ENCODE results near the gene PTPRU. TPM values are rescaled to one million over a fixed set of nuclear protein-coding genes. Genes with fewer than 3 reads are reported as not detected.

Gene PTPRU
- total RNA-seq, 1 experiment from 2014 or later, result 40.7 TPM

- no peak overlapping the region for H2AFZ ChIP-seq (ENCODE audit: low read depth, low read length, poor library complexity, severe bottlenecking)
- H3K9me2 ChIP-seq (ENCODE audit: insufficient read depth), result no peaks in the 10 kb centered on the region
- no peaks in the 10 kb centered on the region for H3K79me2 ChIP-seq (ENCODE audit: insufficient read depth, low read length)
- H3K4me3 ChIP-seq (replicated peaks in 1 of 2; ENCODE audit: low read depth in 1 of 2, low read length in 2 of 2), result no peak overlapping the region
- intact Hi-C loops (cut with micrococcal nuclease), result no loop called here
- H3K9ac ChIP-seq (ENCODE audit: low read length), result no peak overlapping the region
- POLR2A ChIA-PET, result interaction anchor here (0.6 kb wide), 1 partner anchor 18 kb away, joined by 3 read pairs; no protein-coding TSS in a partner anchor
- TF ChIP-seq EGR1 (IDR thresholded peaks at IDR 0.05; ENCODE audit: low read depth), result no peak
- TF ChIP-seq, protein P1, sequence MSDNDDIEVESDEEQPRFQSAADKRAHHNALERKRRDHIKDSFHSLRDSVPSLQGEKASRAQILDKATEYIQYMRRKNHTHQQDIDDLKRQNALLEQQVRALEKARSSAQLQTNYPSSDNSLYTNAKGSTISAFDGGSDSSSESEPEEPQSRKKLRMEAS (IDR thresholded peaks at IDR 0.05), result no peak
- no peak for TF ChIP-seq CBX3 (IDR thresholded peaks at IDR 0.05; ENCODE audit: low read depth)
- no peak for TF ChIP-seq POLR2AphosphoS5 (IDR thresholded peaks at IDR 0.05; ENCODE audit: low read depth, low read length)
- TF ChIP-seq TCF7L2 (IDR thresholded peaks at IDR 0.05; ENCODE audit: borderline replicate concordance, extremely low read depth, insufficient read depth, insufficient read length), result no peak
- no peak for TF ChIP-seq SIN3A (IDR thresholded peaks at IDR 0.05; ENCODE audit: low read depth)
- no peak for TF ChIP-seq FOSL1 (IDR thresholded peaks at IDR 0.05; ENCODE audit: low read depth)
- no peak for TF ChIP-seq POLR2A (IDR thresholded peaks at IDR 0.05; ENCODE audit: borderline replicate concordance, extremely low read depth, insufficient read depth, insufficient read length)
- no peak for TF ChIP-seq ZNF274 (IDR thresholded peaks at IDR 0.05; ENCODE audit: low read depth, low read length)
- no peak for TF ChIP-seq EZH2phosphoT487 (IDR thresholded peaks at IDR 0.05; ENCODE audit: borderline replicate concordance)
- TF ChIP-seq RAD21 (IDR thresholded peaks at IDR 0.05; ENCODE audit: low read depth), result no peak
- TF ChIP-seq SP1 (IDR thresholded peaks at IDR 0.05; ENCODE audit: low read depth), result no peak
- H3K4me1 ChIP-seq (ENCODE audit: control insufficient read depth in 1 of 2, insufficient read depth in 2 of 2, low read length in 2 of 2), result peaks cover 16 to 20% of the 10 kb centered on the region in 2 experiments
- no peak overlapping the region for H3K4me2 ChIP-seq (ENCODE audit: low read length)
- no peaks in the 10 kb centered on the region for H4K20me1 ChIP-seq (ENCODE audit: insufficient read depth)
- ATAC-seq (no peak), DNase-seq (ENCODE audit: low read depth, low spot score) (no peak)
- H3K36me3 ChIP-seq (ENCODE audit: control insufficient read depth in 1 of 2, insufficient read depth in 2 of 2, low read length in 2 of 2), result no peaks in the 10 kb centered on the region
- no peaks in the 10 kb centered on the region for H3K27me3 ChIP-seq (ENCODE audit: insufficient read depth, low read length)
- no peak overlapping the region for H3K27ac ChIP-seq (ENCODE audit: low read depth, low read length)
- BruUV-seq (replicated peaks), result no TSS peak
- CTCF ChIA-PET, result no interaction called here
- RAD21 ChIA-PET (ENCODE audit: low non-redundant PET in 1 of 2, low total read pairs in 2 of 2, uncharacterized antibody in 2 of 2, unreplicated experiment in 2 of 2), result no interaction called here
- no peaks in the 10 kb centered on the region for H3K9me3 ChIP-seq (ENCODE audit: control insufficient read depth in 1 of 2, insufficient read depth in 1 of 2, low read depth in 1 of 2, low read length in 2 of 2)
These were observed 39.1 kb downstream of the PTPRU start for GRCh38 chr1:29275435-29275834.

DNA sequence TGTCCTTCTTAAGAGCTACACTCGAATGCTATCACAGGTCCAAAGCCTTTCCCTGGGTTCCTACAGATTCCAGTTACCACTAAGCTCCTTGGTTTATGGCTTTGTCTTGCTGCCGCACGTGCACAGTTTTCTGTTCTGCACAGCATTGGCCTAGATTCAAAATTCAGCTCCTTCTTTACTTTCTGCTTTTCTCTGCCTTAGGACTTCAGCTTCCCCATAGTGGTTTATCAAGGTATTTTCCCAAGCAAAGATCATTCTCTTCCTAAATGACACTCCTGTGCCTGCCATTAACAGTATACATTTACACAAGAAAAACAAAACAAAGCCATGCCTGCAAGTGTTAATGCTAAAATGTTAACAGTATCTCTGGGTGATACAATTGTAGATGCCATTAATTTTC, 41.8 kb downstream of the PTPRU start:
- ATAC-seq, result no peak
- Histone ChIP-seq H3K4me2 (ENCODE audit: low read length) (no peak overlapping the region), H3K9ac (ENCODE audit: low read length) (no peak overlapping the region), H3K27me3 (ENCODE audit: insufficient read depth, low read length) (no peaks in the 10 kb centered on the region), H3K27ac (ENCODE audit: low read depth, low read length) (no peak overlapping the region), H3K9me3 (ENCODE audit: control insufficient read depth in 1 of 2, insufficient read depth in 1 of 2, low read depth in 1 of 2, low read length in 2 of 2) (no peaks in the 10 kb centered on the region), H2AFZ (ENCODE audit: low read depth, low read length, poor library complexity, severe bottlenecking) (no peak overlapping the region), H4K20me1 (ENCODE audit: insufficient read depth) (no peaks in the 10 kb centered on the region), H3K9me2 (ENCODE audit: insufficient read depth) (no peaks in the 10 kb centered on the region), H3K36me3 (ENCODE audit: control insufficient read depth in 1 of 2, insufficient read depth in 2 of 2, low read length in 2 of 2) (no peaks in the 10 kb centered on the region), H3K4me1 (ENCODE audit: control insufficient read depth in 1 of 2, insufficient read depth in 2 of 2, low read length in 2 of 2) (peaks cover 4 to 15% of the 10 kb centered on the region in 2 experiments; a peak in 3 of 4 replicates), H3K79me2 (ENCODE audit: insufficient read depth, low read length) (no peaks in the 10 kb centered on the region), H3K4me3 (replicated peaks in 1 of 2; ENCODE audit: low read depth in 1 of 2, low read length in 2 of 2) (no peak overlapping the region)
- TF ChIP-seq ZNF274 (IDR thresholded peaks at IDR 0.05; ENCODE audit: low read depth, low read length) (no peak), RAD21 (IDR thresholded peaks at IDR 0.05; ENCODE audit: low read depth) (no peak), EZH2 (IDR thresholded peaks at IDR 0.05) (no peak), CBX3 (IDR thresholded peaks at IDR 0.05; ENCODE audit: low read depth) (no peak)
- TF ChIP-seq, protein P2, sequence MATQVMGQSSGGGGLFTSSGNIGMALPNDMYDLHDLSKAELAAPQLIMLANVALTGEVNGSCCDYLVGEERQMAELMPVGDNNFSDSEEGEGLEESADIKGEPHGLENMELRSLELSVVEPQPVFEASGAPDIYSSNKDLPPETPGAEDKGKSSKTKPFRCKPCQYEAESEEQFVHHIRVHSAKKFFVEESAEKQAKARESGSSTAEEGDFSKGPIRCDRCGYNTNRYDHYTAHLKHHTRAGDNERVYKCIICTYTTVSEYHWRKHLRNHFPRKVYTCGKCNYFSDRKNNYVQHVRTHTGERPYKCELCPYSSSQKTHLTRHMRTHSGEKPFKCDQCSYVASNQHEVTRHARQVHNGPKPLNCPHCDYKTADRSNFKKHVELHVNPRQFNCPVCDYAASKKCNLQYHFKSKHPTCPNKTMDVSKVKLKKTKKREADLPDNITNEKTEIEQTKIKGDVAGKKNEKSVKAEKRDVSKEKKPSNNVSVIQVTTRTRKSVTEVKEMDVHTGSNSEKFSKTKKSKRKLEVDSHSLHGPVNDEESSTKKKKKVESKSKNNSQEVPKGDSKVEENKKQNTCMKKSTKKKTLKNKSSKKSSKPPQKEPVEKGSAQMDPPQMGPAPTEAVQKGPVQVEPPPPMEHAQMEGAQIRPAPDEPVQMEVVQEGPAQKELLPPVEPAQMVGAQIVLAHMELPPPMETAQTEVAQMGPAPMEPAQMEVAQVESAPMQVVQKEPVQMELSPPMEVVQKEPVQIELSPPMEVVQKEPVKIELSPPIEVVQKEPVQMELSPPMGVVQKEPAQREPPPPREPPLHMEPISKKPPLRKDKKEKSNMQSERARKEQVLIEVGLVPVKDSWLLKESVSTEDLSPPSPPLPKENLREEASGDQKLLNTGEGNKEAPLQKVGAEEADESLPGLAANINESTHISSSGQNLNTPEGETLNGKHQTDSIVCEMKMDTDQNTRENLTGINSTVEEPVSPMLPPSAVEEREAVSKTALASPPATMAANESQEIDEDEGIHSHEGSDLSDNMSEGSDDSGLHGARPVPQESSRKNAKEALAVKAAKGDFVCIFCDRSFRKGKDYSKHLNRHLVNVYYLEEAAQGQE (IDR thresholded peaks at IDR 0.05; ENCODE audit: low read depth), result no peak
- DNase-seq (ENCODE audit: low read depth, low spot score), result no peak
- POLR2A ChIA-PET, result no interaction called here
- CTCF ChIA-PET, result no interaction called here
- RAD21 ChIA-PET (ENCODE audit: low non-redundant PET in 1 of 2, low total read pairs in 2 of 2, uncharacterized antibody in 2 of 2, unreplicated experiment in 2 of 2), result no interaction called here
- intact Hi-C loops (cut with micrococcal nuclease), result no loop called here
- BruUV-seq (replicated peaks), result no TSS peak
